IMR-90 (cell line): Measurements from ENCODE around the gene SGSM2. TPM values are rescaled to one million over a fixed set of nuclear protein-coding genes. Genes with fewer than 3 reads are reported as not detected.

Experiments
- MAFK ChIP-seq: IDR thresholded peaks from 2 replicates; pipeline ENCODE4 v1.6.1; 2012; ENCODE audit warnings: low read depth, low read length, improper control_type of control experiment
- USF2 ChIP-seq: fragments of 150-350 bp; IDR thresholded peaks from 2 replicates; pipeline ENCODE4 v1.6.1; 2017; ENCODE audit warnings: mild to moderate bottlenecking, antibody characterized with exemption, low read length, low read depth
- polyA plus RNA-seq, 3 experiments: library from polyadenylated mRNA; depleted of rRNA; stranded (reverse); fragments of >200 nt; gene quantifications; 2 replicates each; pipeline ENCODE4 v1.2.3, GENCODE V29; 2012; ENCODE audit warnings: low replicate concordance in 1 of 3
- total RNA-seq: library from RNA; depleted of rRNA; stranded (reverse); fragments of >200 nt; gene quantifications from 2 replicates; pipeline ENCODE4 v1.2.3, GENCODE V29; 2012

Gene SGSM2
- total and polyA plus RNA-seq, 2 of the 4 experiments (the other 2 are of a cell fraction), result 13.6 to 81.2 TPM

- TF ChIP-seq USF2 (peak; percentile 42; the same call in 1 of the 2 replicates), MAFK (no peak)
Observed at GRCh38 chr17:2392252-2393173, 55.2 kb downstream of the SGSM2 start (continued).
